Sigmoid colon (tissue), 3 donors: Measurements from ENCODE around the gene LPP.

Experiments used
- CTCF ChIP-seq, 4 experiments: fragments of 450-650 bp in 3 of 4; fragments of 200-600 bp in 1 of 4; IDR thresholded peaks; one replicate each; pipeline ENCODE4 v1.5.1; 2016 to 2019; ENCODE audit warnings: antibody characterized with exemption in 4 of 4, mild to moderate bottlenecking in 3 of 4, moderate library complexity in 2 of 4
- POLR2A ChIP-seq, 2 donors: fragments of 450-650 bp; IDR thresholded peaks; one replicate each; pipeline ENCODE4 v1.6.1; 2016; ENCODE audit warnings: antibody characterized with exemption in 2 of 2, mild to moderate bottlenecking in 2 of 2, moderate library complexity in 2 of 2

GRCh38 chr3:188764609-188765008, 610.7 kb downstream of the LPP start:
- TF ChIP-seq CTCF (IDR thresholded peaks at IDR 0.05) (no peak), POLR2A (IDR thresholded peaks at IDR 0.05) (no peak)
